Measurements from ENCODE around the gene RALGPS1.

DNA sequence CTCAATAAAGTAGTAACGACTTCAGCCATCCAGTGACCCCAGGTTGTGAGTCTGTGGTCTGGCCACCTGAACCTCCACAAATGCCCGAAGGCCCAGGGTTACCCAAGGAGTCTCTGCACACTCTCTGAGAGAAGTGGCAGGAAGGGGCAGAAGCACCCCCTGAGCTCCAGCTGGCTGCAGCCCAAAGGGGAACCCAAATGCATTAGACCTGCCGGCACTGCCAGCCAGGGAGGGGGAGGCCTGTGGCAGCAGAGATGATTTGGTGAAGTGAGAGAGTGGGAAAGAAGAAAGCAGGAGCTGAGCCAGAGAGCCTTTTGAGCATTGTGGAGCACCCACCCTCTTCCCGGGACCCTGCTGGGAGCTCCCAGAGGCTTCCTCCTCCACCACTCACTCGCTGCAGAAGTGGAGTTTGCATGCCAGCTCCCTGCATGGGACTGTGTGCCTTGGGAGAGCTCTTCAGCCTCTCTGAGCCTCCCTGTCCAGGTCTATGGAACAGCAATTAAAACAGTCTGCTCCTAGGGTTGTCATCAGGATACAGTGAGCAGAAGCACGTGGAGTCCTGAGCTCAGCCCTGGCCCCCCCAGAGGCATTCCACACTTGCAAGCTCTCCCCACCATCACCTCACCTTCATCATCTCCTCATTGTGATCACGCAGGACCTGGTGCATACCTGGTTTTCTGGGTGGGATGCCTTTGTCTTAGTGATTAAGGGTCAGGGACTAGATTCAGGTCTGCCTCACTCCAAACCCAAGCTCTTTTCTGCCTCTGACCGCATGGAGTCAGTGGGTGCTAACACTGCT is 221.7 kb downstream of the RALGPS1 start:
- TF ChIP-seq CTCF (conservative IDR thresholded peaks at IDR 0.05 in 1 of 2, IDR thresholded peaks at IDR 0.05 in 1 of 2; ENCODE audit: low read depth in 1 of 2, low read length in 2 of 2) (no peak), EZH2 (IDR thresholded peaks at IDR 0.05; ENCODE audit: low read length, missing control alignments) (no peak)

All from fibroblast of lung (primary cell).